Tibial artery (tissue), 4 donors: ENCODE data around the gene TMEM44.

ENCODE experiments used
- DNase-seq, 2 donors: peaks; one replicate each; pipeline ENCODE4 v3.0.0-alpha.2; 2019
- H3K27ac ChIP-seq, 2 donors: fragments of 200-600 bp; sonication (generic) in 1 of 2; 1 replicate in 1 of 2; 2 replicates in 1 of 2; pipeline ENCODE4 v1.5.1; 2018 to 2019; ENCODE audit warnings: mild to moderate bottlenecking in 1 of 2
- H3K27me3 ChIP-seq, 2 donors: fragments of 200-600 bp; sonication (generic) in 1 of 2; one replicate each; pipeline versions ENCODE4 v1.5.1 to v1.6.0; 2016 to 2019
- H3K36me3 ChIP-seq, 3 donors: fragments of 200-600 bp; sonication (generic) in 2 of 3; one replicate each; pipeline ENCODE4 v1.5.1; 2016 to 2019; ENCODE audit warnings: mild to moderate bottlenecking in 2 of 3
- H3K4me1 ChIP-seq, 4 donors: fragments of 200-600 bp; sonication (generic) in 2 of 4; 1 replicate in 3 of 4; 2 replicates in 1 of 4; pipeline ENCODE4 v1.5.1; 2016 to 2019
- H3K4me3 ChIP-seq, 2 donors: fragments of 200-600 bp; sonication (generic) in 1 of 2; 1 replicate in 1 of 2; 2 replicates in 1 of 2; pipeline ENCODE4 v1.5.1; 2018 to 2019; ENCODE audit warnings: mild to moderate bottlenecking in 2 of 2
- H3K9me3 ChIP-seq, 3 donors: fragments of 200-600 bp; sonication (generic) in 1 of 3; one replicate each; pipeline ENCODE4 v1.5.1; 2016 to 2019
- intact Hi-C: fragments of 100-400 bp; cut with DNase I; formaldehyde crosslinking; loops from one replicate; pipeline ENCODE4 v1.15.0; 2023; ENCODE audit warnings: low total_unique reads
- TF ChIP-seq, protein P1 (sequence below), 2 experiments: fragments of 200-600 bp in 1 of 2; fragments of 450-650 bp in 1 of 2; IDR thresholded peaks; one replicate each; pipeline ENCODE4 v1.5.1; 2017 to 2019; ENCODE audit warnings: antibody characterized with exemption in 2 of 2, mild to moderate bottlenecking in 1 of 2, moderate library complexity in 1 of 2

The TMEM44 gene

DNA sequence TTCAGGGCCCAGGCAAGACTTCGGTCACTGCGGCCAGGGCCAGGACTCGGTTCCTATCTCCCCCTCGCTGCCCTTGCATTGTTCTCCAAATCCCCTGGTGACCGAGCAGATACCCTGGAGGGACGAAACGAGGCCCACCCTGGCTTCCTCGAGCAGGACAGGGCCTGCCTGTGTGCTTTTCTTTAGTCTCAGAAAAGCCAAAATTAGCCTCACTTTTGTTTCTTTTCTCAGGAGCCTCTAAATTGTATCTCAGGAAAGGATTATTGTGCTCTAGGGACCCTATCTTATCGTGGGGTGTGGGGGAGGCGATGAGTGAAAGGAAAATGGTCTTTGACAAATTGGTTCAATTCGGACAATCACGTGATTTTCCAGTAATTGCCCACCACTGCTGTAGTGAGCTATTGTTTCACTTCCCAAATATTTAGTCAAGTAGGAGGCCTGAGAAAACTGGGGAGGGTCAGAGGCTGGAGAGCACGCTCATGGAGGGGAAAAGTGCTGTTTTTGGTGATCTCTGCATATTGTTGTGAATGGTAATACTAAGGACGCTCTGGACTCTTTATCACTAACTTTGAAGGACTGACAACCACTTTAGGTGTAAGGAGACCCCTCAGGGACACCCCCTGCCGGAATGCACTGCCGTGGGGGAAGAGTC is 61.6 kb downstream of the TMEM44 start:
- no peak for DNase-seq
- Histone ChIP-seq H3K9me3 (no peaks in the 10 kb centered on the region), H3K4me1 (peaks cover 3 to 27% (median 22%) of the 10 kb centered on the region in 4 donors), H3K4me3 (no peak overlapping the region), H3K27me3 (no peaks in the 10 kb centered on the region), H3K36me3 (no peaks in the 10 kb centered on the region), H3K27ac (peak overlapping the region; percentile 79 to 85)
- intact Hi-C loops: loop anchor here (2.0 kb wide), 1 partner anchor 91 kb away; no protein-coding TSS in a partner anchor
- TF ChIP-seq, protein P1, sequence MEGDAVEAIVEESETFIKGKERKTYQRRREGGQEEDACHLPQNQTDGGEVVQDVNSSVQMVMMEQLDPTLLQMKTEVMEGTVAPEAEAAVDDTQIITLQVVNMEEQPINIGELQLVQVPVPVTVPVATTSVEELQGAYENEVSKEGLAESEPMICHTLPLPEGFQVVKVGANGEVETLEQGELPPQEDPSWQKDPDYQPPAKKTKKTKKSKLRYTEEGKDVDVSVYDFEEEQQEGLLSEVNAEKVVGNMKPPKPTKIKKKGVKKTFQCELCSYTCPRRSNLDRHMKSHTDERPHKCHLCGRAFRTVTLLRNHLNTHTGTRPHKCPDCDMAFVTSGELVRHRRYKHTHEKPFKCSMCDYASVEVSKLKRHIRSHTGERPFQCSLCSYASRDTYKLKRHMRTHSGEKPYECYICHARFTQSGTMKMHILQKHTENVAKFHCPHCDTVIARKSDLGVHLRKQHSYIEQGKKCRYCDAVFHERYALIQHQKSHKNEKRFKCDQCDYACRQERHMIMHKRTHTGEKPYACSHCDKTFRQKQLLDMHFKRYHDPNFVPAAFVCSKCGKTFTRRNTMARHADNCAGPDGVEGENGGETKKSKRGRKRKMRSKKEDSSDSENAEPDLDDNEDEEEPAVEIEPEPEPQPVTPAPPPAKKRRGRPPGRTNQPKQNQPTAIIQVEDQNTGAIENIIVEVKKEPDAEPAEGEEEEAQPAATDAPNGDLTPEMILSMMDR (IDR thresholded peaks at IDR 0.05): no peak

DNA sequence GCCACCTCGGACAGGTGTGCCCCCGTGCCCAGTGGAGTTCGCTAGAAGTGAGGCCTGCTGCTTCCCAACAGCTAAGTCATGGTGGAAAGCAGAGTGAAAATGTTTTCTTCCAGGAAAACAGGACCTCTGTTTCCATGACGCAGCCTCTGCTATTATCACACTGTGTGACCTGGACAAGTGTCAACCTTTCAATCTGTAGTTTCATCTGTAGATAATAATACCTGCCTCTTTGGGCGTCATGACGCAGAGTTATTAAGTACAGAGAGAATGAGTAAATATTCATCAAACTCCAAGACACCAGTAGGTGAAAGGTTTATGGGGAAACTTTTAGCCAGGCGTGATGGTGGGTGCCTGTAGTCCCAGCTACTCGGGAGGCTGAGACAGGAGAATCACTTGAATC is 62.3 kb downstream of the TMEM44 start:
- Histone ChIP-seq H3K36me3 (no peaks in the 10 kb centered on the region), H3K27ac (peak overlapping the region; percentile 17 to 79), H3K4me3 (no peak overlapping the region), H3K9me3 (no peaks in the 10 kb centered on the region), H3K4me1 (peaks cover 3 to 26% (median 22%) of the 10 kb centered on the region in 4 donors), H3K27me3 (no peaks in the 10 kb centered on the region)
- no peak for DNase-seq
- intact Hi-C loops: no loop called here
- TF ChIP-seq, protein P1 (IDR thresholded peaks at IDR 0.05): no peak

DNA sequence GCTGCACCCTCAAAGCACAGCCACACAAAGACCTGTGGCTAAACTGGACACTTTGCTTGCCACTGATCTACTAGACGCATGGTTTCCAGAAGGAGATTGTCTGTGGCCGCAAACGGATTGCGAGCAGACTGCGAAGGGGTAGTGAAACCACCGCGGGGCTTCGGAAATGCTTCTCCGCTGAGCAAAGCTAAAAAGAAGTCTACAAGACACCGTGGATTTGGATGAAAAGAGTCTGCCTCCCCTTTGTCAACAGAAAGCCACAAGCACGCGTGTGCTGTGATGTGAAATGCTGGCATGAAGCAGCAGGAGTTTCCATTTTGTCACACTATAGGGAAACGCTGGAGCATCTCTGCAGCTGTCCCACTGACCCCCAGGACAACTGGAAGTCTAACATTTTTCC is 63.0 kb downstream of the TMEM44 start:
- no peak for DNase-seq
- Histone ChIP-seq H3K27ac (no peak overlapping the region), H3K27me3 (no peaks in the 10 kb centered on the region), H3K9me3 (no peaks in the 10 kb centered on the region), H3K4me1 (peaks cover 3 to 26% (median 21%) of the 10 kb centered on the region in 4 donors), H3K4me3 (no peak overlapping the region), H3K36me3 (no peaks in the 10 kb centered on the region)
- TF ChIP-seq, protein P1 (IDR thresholded peaks at IDR 0.05): no peak
- intact Hi-C loops: no loop called here

DNA sequence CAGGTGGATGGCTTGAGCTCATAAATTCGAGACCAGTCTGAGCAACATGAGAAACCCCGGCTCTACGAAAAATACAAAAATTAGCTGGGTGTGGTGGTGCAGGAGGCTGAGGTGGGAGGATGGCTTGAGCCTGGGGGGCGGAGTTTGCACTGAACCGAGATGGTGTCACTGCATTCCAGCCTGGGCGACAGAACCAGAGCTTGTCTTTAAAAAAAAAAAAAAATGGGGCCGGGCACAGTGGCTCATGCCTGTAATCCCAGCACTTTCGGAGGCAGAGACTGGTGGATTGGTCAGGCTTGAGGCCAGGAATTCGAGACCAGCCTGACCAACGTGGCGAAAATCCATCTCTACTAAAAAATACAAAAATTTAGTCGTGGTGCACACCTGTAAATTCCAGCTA is 64.0 kb downstream of the TMEM44 start:
- TF ChIP-seq, protein P1 (IDR thresholded peaks at IDR 0.05): no peak
- Histone ChIP-seq H3K4me3 (no peak overlapping the region), H3K36me3 (no peaks in the 10 kb centered on the region), H3K27me3 (no peaks in the 10 kb centered on the region), H3K4me1 (peaks cover 3 to 26% (median 21%) of the 10 kb centered on the region in 4 donors), H3K27ac (no peak overlapping the region), H3K9me3 (no peaks in the 10 kb centered on the region)
- intact Hi-C loops: no loop called here
- DNase-seq: no peak

DNA sequence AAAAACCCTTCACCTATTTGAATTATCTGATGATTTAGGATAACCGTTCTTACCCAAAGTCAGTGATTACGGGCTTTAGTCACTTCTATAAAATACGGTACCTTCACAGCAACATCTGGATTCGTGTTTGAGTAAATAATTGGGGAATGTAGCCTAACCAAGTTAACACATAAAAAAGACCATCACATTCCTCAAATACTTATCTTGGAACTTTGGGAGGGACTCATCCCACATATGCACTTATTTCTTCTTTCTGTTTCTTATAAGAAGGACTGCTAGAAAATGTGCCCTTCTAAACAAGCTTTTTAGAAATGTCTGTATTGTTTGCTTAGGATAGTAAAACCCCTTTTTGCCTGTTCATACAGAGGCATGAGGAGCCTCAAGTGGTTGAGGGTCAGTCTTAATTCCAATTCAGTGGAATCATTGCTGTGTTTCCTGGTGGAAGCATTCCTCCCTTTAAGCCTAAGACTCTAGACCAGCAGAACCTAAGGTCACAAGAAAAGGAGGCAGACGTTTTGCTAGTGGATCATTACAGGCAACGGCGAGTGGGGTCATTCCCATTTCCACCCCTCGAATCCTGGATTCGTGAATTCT is 67.5 kb downstream of the TMEM44 start:
- H3K36me3 ChIP-seq: no peaks in the 10 kb centered on the region
- no peaks in the 10 kb centered on the region for H3K27me3 ChIP-seq
- no peaks in the 10 kb centered on the region for H3K9me3 ChIP-seq
- intact Hi-C loops: no loop called here
- no peak overlapping the region for H3K4me3 ChIP-seq
- TF ChIP-seq, protein P1 (IDR thresholded peaks at IDR 0.05): no peak
- H3K27ac ChIP-seq: no peak overlapping the region
- no peak for DNase-seq
- H3K4me1 ChIP-seq: no peaks in the 10 kb centered on the region
